Activated B cell treated with CpG ODN at 0.5 μM for 24 hours (primary cell): Measurements from ENCODE around the gene DNASE1L3. TPM values are rescaled to one million over a fixed set of nuclear protein-coding genes. Genes with fewer than 3 reads are reported as not detected.

Experiments used
- ATAC-seq: fragments of 200-7000 bp; cut with Tn5 transposase; one replicate; pipeline ENCODE4 v1.10.0; 2021; ENCODE audit warnings: low read depth, mild to moderate bottlenecking, moderate library complexity
- CTCF ChIA-PET: fragments of 350-600 bp; sonication (Branson Sonifier 250); formaldehyde crosslinking; loops from one replicate; lab custom pipeline; 2021; ENCODE audit warnings: antibody characterized with exemption; lab: Charles Lee
- POLR2A ChIA-PET: fragments of 350-600 bp; sonication (Branson Sonifier 250); formaldehyde crosslinking; loops from one replicate; lab custom pipeline; 2021; ENCODE audit warnings: antibody characterized with exemption; lab: Charles Lee
- DNase-seq: peaks from one replicate; pipeline ENCODE4 v3.0.0; 2022
- H3K27ac Mint-ChIP-seq: one replicate; pipeline ENCODE4 v1.8.0; 2020; ENCODE audit warnings: mixed read lengths
- H3K27me3 Mint-ChIP-seq: one replicate; pipeline ENCODE4 v1.8.0; 2021; ENCODE audit warnings: mixed read lengths
- H3K36me3 Mint-ChIP-seq: one replicate; pipeline ENCODE4 v1.8.0; 2021; ENCODE audit warnings: low read depth, mixed read lengths
- H3K4me1 Mint-ChIP-seq: one replicate; pipeline ENCODE4 v1.8.0; 2021; ENCODE audit warnings: mixed read lengths
- H3K4me3 Mint-ChIP-seq: one replicate; pipeline ENCODE4 v1.8.0; 2020; ENCODE audit warnings: mild to moderate bottlenecking, mixed read lengths
- H3K9me3 Mint-ChIP-seq: one replicate; pipeline ENCODE4 v1.8.0; 2020; ENCODE audit warnings: mixed read lengths
- CTCF ChIP-seq: fragments of 200-600 bp; IDR thresholded peaks from one replicate; pipeline ENCODE4 v1.8.0; 2022; ENCODE audit warnings: antibody characterized with exemption, mild to moderate bottlenecking
- intact Hi-C: fragments of 100-400 bp; cut with micrococcal nuclease; formaldehyde crosslinking; loops from one replicate; pipeline ENCODE4 v1.15.1; 2024
- total RNA-seq: library from RNA; stranded (reverse); gene quantifications from 2 replicates; pipeline ENCODE4 v1.2.3, GENCODE V29; 2022

Gene DNASE1L3
- total RNA-seq, 1 donor from 2014 or later: 8.1 TPM

- TF ChIP-seq CTCF: no peak
- H3K4me1 Mint-ChIP-seq: no peaks in the 10 kb centered on the region
- no peak overlapping the region for H3K4me3 Mint-ChIP-seq
- POLR2A ChIA-PET: interaction anchor here (0.6 kb wide), 1 partner anchor 115 kb away, joined by 4 read pairs; no protein-coding TSS in a partner anchor
- H3K27me3 Mint-ChIP-seq: no peaks in the 10 kb centered on the region
- intact Hi-C loops: no loop called here
- CTCF ChIA-PET: no interaction called here
- no peaks in the 10 kb centered on the region for H3K9me3 Mint-ChIP-seq
- peaks cover 65% of the 10 kb centered on the region for H3K36me3 Mint-ChIP-seq
- DNase-seq (no peak), ATAC-seq (no peak)
- H3K27ac Mint-ChIP-seq: no peak overlapping the region
Observed at GRCh38 chr3:58148049-58148448, 62.7 kb downstream of the DNASE1L3 start.

GRCh38 chr3:58144478-58145325 lies 66.1 kb downstream of the DNASE1L3 start:
- TF ChIP-seq CTCF: no peak
- H3K27ac Mint-ChIP-seq: no peak overlapping the region
- no peak for ATAC-seq
- no peaks in the 10 kb centered on the region for H3K9me3 Mint-ChIP-seq
- POLR2A ChIA-PET: no interaction called here
- H3K36me3 Mint-ChIP-seq: peaks cover 68% of the 10 kb centered on the region
- H3K4me3 Mint-ChIP-seq: no peak overlapping the region
- H3K27me3 Mint-ChIP-seq: no peaks in the 10 kb centered on the region
- no peak for DNase-seq
- H3K4me1 Mint-ChIP-seq: no peaks in the 10 kb centered on the region
- intact Hi-C loops: no loop called here
- CTCF ChIA-PET: no interaction called here

- no peak for TF ChIP-seq CTCF
Observed at GRCh38 chr3:58143417-58144055, 67.2 kb downstream of the DNASE1L3 start.

More at GRCh38 chr3:58143417-58144055, 67.2 kb downstream of the DNASE1L3 start:
- H3K4me3 Mint-ChIP-seq: no peak overlapping the region
- no peaks in the 10 kb centered on the region for H3K27me3 Mint-ChIP-seq
- POLR2A ChIA-PET: no interaction called here
- CTCF ChIA-PET: no interaction called here
- intact Hi-C loops: no loop called here
- no peak overlapping the region for H3K27ac Mint-ChIP-seq
- H3K36me3 Mint-ChIP-seq: peaks cover 67% of the 10 kb centered on the region
- no peak for DNase-seq
- ATAC-seq: no peak
- H3K9me3 Mint-ChIP-seq: no peaks in the 10 kb centered on the region
- no peaks in the 10 kb centered on the region for H3K4me1 Mint-ChIP-seq

Other genes starting within 250 kb of the DNASE1L3 start
- 13.4 and 16.7 TPM in 2 replicates for gene FLNB, start 202.6 kb downstream of the DNASE1L3 start, total RNA-seq
- gene ABHD6, start 26.8 kb upstream of the DNASE1L3 start, total RNA-seq: 37.1 and 48.7 TPM in 2 replicates
- 17.5 and 17.7 TPM in 2 replicates for gene RPP14, start 95.3 kb upstream of the DNASE1L3 start, total RNA-seq
- 11.4 TPM in 2 replicates for gene HTD2, start 95.5 kb upstream of the DNASE1L3 start, total RNA-seq
- gene PXK, start 121.9 kb upstream of the DNASE1L3 start, total RNA-seq: 70.3 and 81.3 TPM in 2 replicates
- 63.0 and 67.3 TPM in 2 replicates for gene PDHB, start 222.9 kb upstream of the DNASE1L3 start, total RNA-seq